DOHH2 (cell line): ENCODE data around the gene STXBP5L.

ENCODE experiments used
- CTCF ChIP-seq: fragments of 200-600 bp; sonication (generic); IDR thresholded peaks from one replicate; pipeline ENCODE4 v1.5.1; 2014; ENCODE audit warnings: antibody characterized with exemption, mild to moderate bottlenecking, low read depth, low read length; ENCODE audit not compliant: poor library complexity, severe bottlenecking
- EZH2phosphoT487 ChIP-seq: fragments of 200-600 bp; sonication (generic); IDR thresholded peaks from 2 replicates; pipeline ENCODE4 v1.6.1; 2017; ENCODE audit warnings: borderline replicate concordance, mild to moderate bottlenecking, antibody characterized with exemption, low read length, moderate library complexity, mixed read lengths

DNA sequence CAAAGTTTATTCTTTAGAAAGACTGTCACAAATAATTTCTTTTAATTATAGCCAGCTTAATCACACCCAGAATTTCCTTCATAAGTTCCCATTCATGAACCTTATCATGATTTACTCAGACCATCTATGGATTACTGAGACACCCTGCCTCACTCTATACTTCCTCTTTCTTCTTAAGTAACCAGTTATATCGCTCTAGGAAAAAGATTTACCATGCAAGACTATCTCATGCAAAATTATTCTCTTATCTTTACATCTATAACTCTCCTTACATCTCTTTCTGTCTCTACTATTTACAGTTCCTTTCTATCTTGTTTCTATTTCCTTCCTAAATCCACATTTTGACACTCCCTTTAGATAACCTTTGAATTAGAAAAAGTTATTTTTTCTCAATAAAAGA, 321.0 kb downstream of the STXBP5L start:
- TF ChIP-seq CTCF (no peak), EZH2phosphoT487 (no peak)
